Measurements from ENCODE around the gene ATG7.

- TF ChIP-seq CTCF (optimal IDR thresholded peaks at IDR 0.05 in 1 of 3, IDR thresholded peaks at IDR 0.05 in 1 of 3, conservative IDR thresholded peaks at IDR 0.05 in 1 of 3; ENCODE audit: extremely low read depth in 1 of 3, insufficient read depth in 2 of 3, low read length in 3 of 3): no peak
- no peak for TF ChIP-seq EZH2 (IDR thresholded peaks at IDR 0.05; ENCODE audit: low read length)
These were observed 122.2 kb downstream of the ATG7 start for GRCh38 chr3:11394392-11394791.

Data from keratinocyte (primary cell).